ENCODE measurements around the gene RABGAP1L. TPM values are rescaled to one million over a fixed set of nuclear protein-coding genes. Genes with fewer than 3 reads are reported as not detected.

RABGAP1L gene
- total and polyA plus RNA-seq, 2 of the 8 experiments (the other 6 are each of a cell fraction or from before 2014, with no cell fraction given): 33.3 to 156 TPM

GRCh38 chr1:174415506-174415905 is 256.2 kb downstream of the RABGAP1L start:
- ChIA-PET CTCF (ENCODE audit: partially characterized antibody) (interaction anchor here (0.7 to 1.4 kb wide), 2 partner anchors 153 to 420 kb away, joined by 3 to 4 read pairs; no protein-coding TSS in a partner anchor), POLR2A (ENCODE audit: partially characterized antibody) (no interaction called here)
- H3K4me3 ChIP-seq (ENCODE audit: extremely low read depth in 1 of 4, insufficient read depth in 2 of 4, low read depth in 3 of 4, low read length in 4 of 4): no peak overlapping the region
- no peak overlapping the region for H3K56ac ChIP-seq (replicated peaks; ENCODE audit: insufficient read length, low read depth, low read length)
- H3K14ac ChIP-seq (ENCODE audit: insufficient read length): no peak overlapping the region
- H4K91ac ChIP-seq (replicated peaks; ENCODE audit: insufficient read length, low read length): no peak overlapping the region
- H2AK5ac ChIP-seq (ENCODE audit: low read depth, low read length): no peak overlapping the region
- no peaks in the 10 kb centered on the region for H3K27me3 ChIP-seq (replicated peaks in 1 of 4; ENCODE audit: control insufficient read depth in 3 of 4, extremely low read depth in 1 of 4, insufficient read depth in 3 of 4, low read length in 3 of 4)
- H3K23me2 ChIP-seq (ENCODE audit: low read depth, low read length): no peaks in the 10 kb centered on the region
- FAIRE-seq (no peak), DNase-seq (ENCODE audit: low read depth in 1 of 2, low spot score in 2 of 2) (no peak)
- H2BK120ac ChIP-seq (replicated peaks; ENCODE audit: low read depth, low read length): no peak overlapping the region
- H2BK15ac ChIP-seq (ENCODE audit: low read length): no peak overlapping the region
- H3K79me2 ChIP-seq (ENCODE audit: control insufficient read depth in 1 of 2, insufficient read depth in 2 of 2, low read length in 2 of 2): no peaks in the 10 kb centered on the region
- no peaks in the 10 kb centered on the region for H3K4me1 ChIP-seq (replicated peaks in 1 of 4; ENCODE audit: control insufficient read depth in 3 of 4, insufficient read depth in 4 of 4, low read length in 3 of 4)
- no peaks in the 10 kb centered on the region for H3K36me3 ChIP-seq (ENCODE audit: control insufficient read depth in 2 of 4, insufficient read depth in 4 of 4, low read length in 3 of 4)
- H3K23ac ChIP-seq (ENCODE audit: insufficient read length): no peak overlapping the region
- H2AFZ ChIP-seq (ENCODE audit: low read length): no peak overlapping the region
- no peak overlapping the region for H4K8ac ChIP-seq (ENCODE audit: extremely low read depth, insufficient read depth, low read length)
- no peak overlapping the region for H2BK5ac ChIP-seq (ENCODE audit: low read depth, low read length)
- H4K20me1 ChIP-seq (replicated peaks in 1 of 2; ENCODE audit: control insufficient read depth in 1 of 2, insufficient read depth in 2 of 2, low read length in 2 of 2): no peaks in the 10 kb centered on the region
- H3K79me1 ChIP-seq (ENCODE audit: low read depth, low read length): no peaks in the 10 kb centered on the region
- no peaks in the 10 kb centered on the region for H3K9me3 ChIP-seq (ENCODE audit: insufficient read depth in 2 of 2, low read depth in 1 of 2, low read length in 1 of 2)
- no peak overlapping the region for H3K4me2 ChIP-seq (ENCODE audit: insufficient read depth in 1 of 2, low read depth in 2 of 2, low read length in 2 of 2)
- no peak overlapping the region for H3K18ac ChIP-seq (ENCODE audit: extremely low read depth, low read length)
- H4K5ac ChIP-seq (ENCODE audit: insufficient read length, low read depth, low read length): no peak overlapping the region
- no peak overlapping the region for H2BK12ac ChIP-seq (ENCODE audit: low read depth, low read length)
- no peak overlapping the region for H2BK20ac ChIP-seq (ENCODE audit: low read length)
- 84% methylated on average over 2 of the region's 2 CpGs; no CpG with 5 or more reads in 1 of the 2 experiments for WGBS, 2 experiments (ENCODE audit: extremely low coverage in 1 of 2, insufficient coverage in 1 of 2, insufficient read length in 1 of 2, insufficient replicate concordance in 2 of 2, low coverage in 1 of 2, low lambda C conversion rate in 2 of 2, missing lambda C conversion rate in 1 of 2)
- no peak overlapping the region for H3K4ac ChIP-seq (replicated peaks; ENCODE audit: insufficient read length, low read depth, low read length)
- no peak overlapping the region for H3K27ac ChIP-seq (ENCODE audit: low read depth, low read length)
- no peak overlapping the region for H3K9ac ChIP-seq (replicated peaks in 1 of 4; ENCODE audit: extremely low read depth in 1 of 4, low read depth in 3 of 4, low read length in 3 of 4)
- TF ChIP-seq TAF1 (IDR thresholded peaks at IDR 0.05; ENCODE audit: low read depth, low read length): no peak
- TF ChIP-seq POLR2A (IDR thresholded peaks at IDR 0.05; ENCODE audit: control extremely low read depth in 1 of 2, low read depth in 2 of 2, low read length in 2 of 2): no peak
- TF ChIP-seq CTBP2 (IDR thresholded peaks at IDR 0.05; ENCODE audit: borderline replicate concordance, insufficient read depth, insufficient read length, low read length): no peak
- no peak for TF ChIP-seq JUN (IDR thresholded peaks at IDR 0.05; ENCODE audit: low read depth, low read length)
- no peak for TF ChIP-seq TCF12 (IDR thresholded peaks at IDR 0.05; ENCODE audit: low read depth, low read length)
- no peak for TF ChIP-seq CBX5 (IDR thresholded peaks at IDR 0.05; ENCODE audit: low read depth, low read length)
- no peak for TF ChIP-seq CEBPB (IDR thresholded peaks at IDR 0.05; ENCODE audit: low read depth, low read length)
- TF ChIP-seq POU5F1 (IDR thresholded peaks at IDR 0.05; ENCODE audit: low read depth, low read length): no peak
- no peak for TF ChIP-seq SP4 (IDR thresholded peaks at IDR 0.05; ENCODE audit: low read length)
- no peak for TF ChIP-seq ASH2L (IDR thresholded peaks at IDR 0.05; ENCODE audit: low read length)
- TF ChIP-seq TAF7 (optimal IDR thresholded peaks at IDR 0.05; ENCODE audit: borderline replicate concordance, low read depth, low read length): no peak
- TF ChIP-seq BRCA1 (IDR thresholded peaks at IDR 0.05; ENCODE audit: low read depth, low read length): no peak
- no peak for TF ChIP-seq SIX5 (IDR thresholded peaks at IDR 0.05; ENCODE audit: low read depth, low read length)
- TF ChIP-seq BACH1 (IDR thresholded peaks at IDR 0.05; ENCODE audit: low read length): no peak
- TF ChIP-seq RXRA (IDR thresholded peaks at IDR 0.05; ENCODE audit: insufficient read depth, low read depth, low read length): no peak
- TF ChIP-seq SP1 (IDR thresholded peaks at IDR 0.05; ENCODE audit: low read depth, low read length): no peak
- TF ChIP-seq SUZ12 (IDR thresholded peaks at IDR 0.05; ENCODE audit: low read length): no peak
- no peak for TF ChIP-seq NRF1 (IDR thresholded peaks at IDR 0.05; ENCODE audit: low read depth, low read length)

Measured in H1 (cell line).